GM23248 (cell line): ENCODE measurements around the gene MTFR1L. TPM values are rescaled to one million over a fixed set of nuclear protein-coding genes. Genes with fewer than 3 reads are reported as not detected.

Experiments used
- DNase-seq: peaks from one replicate; pipeline ENCODE4 v3.0.0-alpha.2; 2015
- H2AFZ ChIP-seq: fragments of 200-600 bp; sonication (generic); 2 replicates; pipeline ENCODE4 v1.6.1; 2016; ENCODE audit warnings: antibody characterized with exemption
- H3F3A ChIP-seq: fragments of 200-600 bp; sonication (generic); 2 replicates; pipeline ENCODE4 v1.6.1; 2016; ENCODE audit warnings: mild to moderate bottlenecking, antibody characterized with exemption, mixed run types; ENCODE audit not compliant: insufficient read depth
- H3K27ac ChIP-seq: fragments of 200-600 bp; sonication (generic); 2 replicates; pipeline ENCODE4 v1.5.1; 2016; ENCODE audit warnings: mild to moderate bottlenecking
- H3K27me3 ChIP-seq: fragments of 200-600 bp; sonication (generic); replicated peaks from 2 replicates; pipeline ENCODE4 v1.6.1; 2016; ENCODE audit warnings: mild to moderate bottlenecking; ENCODE audit not compliant: insufficient read depth
- H3K36me3 ChIP-seq: fragments of 200-600 bp; sonication (generic); 2 replicates; pipeline ENCODE4 v1.6.1; 2016; ENCODE audit warnings: low read depth, mild to moderate bottlenecking
- H3K4me1 ChIP-seq: fragments of 200-600 bp; sonication (generic); 2 replicates; pipeline ENCODE4 v1.6.1; 2016; ENCODE audit warnings: mild to moderate bottlenecking; ENCODE audit not compliant: insufficient read depth
- H3K4me2 ChIP-seq: fragments of 200-600 bp; sonication (generic); one replicate; pipeline ENCODE4 v1.6.1; 2016; ENCODE audit warnings: mild to moderate bottlenecking; ENCODE audit not compliant: unreplicated experiment
- H3K4me3 ChIP-seq: fragments of 200-600 bp; sonication (generic); 2 replicates; pipeline ENCODE4 v1.5.1; 2016; ENCODE audit warnings: mild to moderate bottlenecking
- H3K79me2 ChIP-seq: fragments of 200-600 bp; sonication (generic); 2 replicates; pipeline ENCODE4 v1.6.1; 2016; ENCODE audit warnings: mild to moderate bottlenecking; ENCODE audit not compliant: insufficient read depth
- H3K9ac ChIP-seq: fragments of 200-600 bp; sonication (generic); 2 replicates; pipeline ENCODE4 v1.6.1; 2016; ENCODE audit warnings: mild to moderate bottlenecking
- H3K9me2 ChIP-seq: fragments of 200-600 bp; sonication (generic); 2 replicates; pipeline ENCODE4 v1.6.1; 2016; ENCODE audit warnings: mixed run types, mild to moderate bottlenecking, moderate library complexity; ENCODE audit not compliant: insufficient read depth
- H3K9me3 ChIP-seq: fragments of 200-600 bp; sonication (generic); one replicate; pipeline ENCODE4 v1.6.1; 2017; ENCODE audit warnings: low read depth
- H4K20me1 ChIP-seq: fragments of 200-600 bp; sonication (generic); 2 replicates; pipeline ENCODE4 v1.6.0; 2016; ENCODE audit not compliant: insufficient read depth
- EZH2 ChIP-seq: fragments of 200-600 bp; sonication (generic); IDR thresholded peaks from 2 replicates; pipeline ENCODE4 v1.6.1; 2018; ENCODE audit warnings: antibody characterized with exemption, mild to moderate bottlenecking; ENCODE audit not compliant: insufficient read depth, poor library complexity, severe bottlenecking
- EZH2phosphoT487 ChIP-seq: fragments of 200-600 bp; sonication (generic); IDR thresholded peaks from 2 replicates; pipeline ENCODE4 v1.6.1; 2018; ENCODE audit warnings: antibody characterized with exemption, moderate library complexity, mild to moderate bottlenecking, low read depth; ENCODE audit not compliant: insufficient read depth
- WGBS, 2 experiments: methylation state at CpG; one replicate each; pipeline ENCODE4 v1.1.6; 2015 to 2017; ENCODE audit warnings: low lambda C conversion rate in 2 of 2, low coverage in 1 of 2; ENCODE audit errors: missing lambda C conversion rate in 2 of 2; 5-methylcytosine and 5-hydroxymethylcytosine counted together
- in situ Hi-C: fragments of 300-500 bp; cut with MboI; formaldehyde crosslinking; loops from 2 replicates; pipeline ENCODE4 v1.15.0; 2020
- polyA plus RNA-seq: library from polyadenylated mRNA; unstranded; fragments of >200 nt; fragmentation: Nextera tagmentation; extraction: Ambion mirVana; gene quantifications from 2 replicates; pipeline ENCODE4 v1.2.1, GENCODE V29; 2016
- small RNA-seq: library from RNA; depleted of rRNA; stranded (forward); fragments of <200 nt; gene quantifications from one replicate; pipeline ENCODE3, GENCODE V24; 2014; ENCODE audit warnings: low read depth, low replicate concordance
- total RNA-seq: library from RNA; depleted of rRNA; stranded (reverse); fragments of >200 nt; shearing (Covaris generic); gene quantifications from 2 replicates; pipeline ENCODE4 v1.2.3, GENCODE V29; 2014; rRNA removed

The MTFR1L gene
- total and polyA plus RNA-seq, 2 experiments from 2014 or later: 57.2 to 78.1 TPM

DNA sequence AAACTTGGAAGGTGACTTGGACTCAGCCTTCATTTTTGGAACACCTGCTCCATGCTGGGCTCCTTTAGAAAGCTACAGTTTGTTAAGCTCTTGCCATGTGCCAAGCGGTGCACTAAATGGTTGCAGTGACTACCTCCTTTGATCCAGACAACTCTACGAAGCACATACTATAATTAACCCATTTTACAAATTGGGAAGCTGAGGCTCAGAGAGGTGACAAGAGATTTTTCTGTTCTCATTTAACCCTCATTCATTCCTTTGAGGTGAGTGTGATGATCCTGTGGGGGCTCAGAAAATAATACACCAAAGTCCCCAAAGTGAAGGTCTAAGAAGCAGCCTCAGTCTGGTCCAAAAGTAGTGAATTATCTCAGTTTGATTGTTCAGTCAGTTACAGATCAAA is 57.4 kb downstream of the MTFR1L start:
- Histone ChIP-seq H3K9ac (no peak overlapping the region), H3K9me3 (no peaks in the 10 kb centered on the region), H3K4me1 (peaks cover 4% of the 10 kb centered on the region; the same call in 1 of the 2 replicates), H3K9me2 (no peaks in the 10 kb centered on the region), H3K4me2 (no peak overlapping the region), H3K27ac (no peak overlapping the region), H2AFZ (no peak overlapping the region), H3K36me3 (no peaks in the 10 kb centered on the region), H3F3A (peaks cover 9% of the 10 kb centered on the region), H3K79me2 (peaks cover 27% of the 10 kb centered on the region), H3K4me3 (no peak overlapping the region), H4K20me1 (no peaks in the 10 kb centered on the region), H3K27me3 (no peaks in the 10 kb centered on the region)
- in situ Hi-C loops: no loop called here
- 88 to 96% methylated on average over 2 of the region's 2 CpGs for WGBS, 2 experiments
- no peak for TF ChIP-seq EZH2
- no peak for TF ChIP-seq EZH2phosphoT487
- no peak for DNase-seq

- H3K79me2 ChIP-seq: peaks cover 12% of the 10 kb centered on the region
- H3K9me2 ChIP-seq: no peaks in the 10 kb centered on the region
- H3K27ac ChIP-seq: no peak overlapping the region
- H3K4me3 ChIP-seq: no peak overlapping the region
- peaks cover 9% of the 10 kb centered on the region for H3F3A ChIP-seq
- H3K27me3 ChIP-seq: no peaks in the 10 kb centered on the region
- peaks cover 4% of the 10 kb centered on the region; the same call in 1 of the 2 replicates for H3K4me1 ChIP-seq
- no peak overlapping the region for H3K9ac ChIP-seq
- in situ Hi-C loops: no loop called here
- no peak for DNase-seq
- H3K9me3 ChIP-seq: no peaks in the 10 kb centered on the region
- no peak overlapping the region for H3K4me2 ChIP-seq
- H3K36me3 ChIP-seq: no peaks in the 10 kb centered on the region
- TF ChIP-seq EZH2: no peak
- TF ChIP-seq EZH2phosphoT487: no peak
- H4K20me1 ChIP-seq: no peaks in the 10 kb centered on the region
- no peak overlapping the region for H2AFZ ChIP-seq
- 88 to 91% methylated on average over 5 of the region's 5 CpGs for WGBS, 2 experiments
Measured at GRCh38 chr1:25878690-25879089, 58.9 kb downstream of the MTFR1L start.

- Histone ChIP-seq H4K20me1 (no peaks in the 10 kb centered on the region), H3K79me2 (peaks cover 2% of the 10 kb centered on the region), H3K9me2 (no peaks in the 10 kb centered on the region), H3K4me2 (no peak overlapping the region), H3K4me3 (no peak overlapping the region), H3K27me3 (no peaks in the 10 kb centered on the region), H3K4me1 (no peaks in the 10 kb centered on the region), H3K27ac (no peak overlapping the region), H3F3A (peaks cover 9% of the 10 kb centered on the region), H2AFZ (no peak overlapping the region), H3K9me3 (no peaks in the 10 kb centered on the region), H3K9ac (no peak overlapping the region), H3K36me3 (no peaks in the 10 kb centered on the region)
- DNase-seq: no peak
- TF ChIP-seq EZH2 (no peak), EZH2phosphoT487 (no peak)
- in situ Hi-C loops: no loop called here
- WGBS, 2 experiments: 69 to 71% methylated on average over 2 of the region's 2 CpGs
Measured at GRCh38 chr1:25879675-25880074, 59.9 kb downstream of the MTFR1L start.

DNA sequence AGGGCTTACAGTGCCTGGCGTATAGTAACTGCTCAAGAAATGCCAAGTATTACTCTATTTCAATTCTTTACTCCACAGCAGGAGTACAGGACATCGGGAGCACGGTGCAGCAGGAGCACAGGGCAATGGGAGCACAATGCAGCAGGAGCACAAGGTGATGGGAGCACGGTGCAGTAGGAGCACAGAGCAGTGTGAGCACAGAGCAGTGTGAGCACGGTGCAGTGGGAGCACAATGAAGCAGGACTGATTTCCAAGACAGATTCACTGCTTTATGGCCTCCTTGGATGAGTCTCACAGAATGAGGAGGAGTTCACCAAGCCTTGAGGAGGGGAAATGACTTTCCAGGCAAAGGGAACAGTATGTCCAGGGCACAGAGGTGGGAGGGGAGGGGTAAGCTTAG is 60.8 kb downstream of the MTFR1L start:
- no peak overlapping the region for H3K9ac ChIP-seq
- H3K79me2 ChIP-seq: no peaks in the 10 kb centered on the region
- H3K4me3 ChIP-seq: no peak overlapping the region
- no peaks in the 10 kb centered on the region for H3K4me1 ChIP-seq
- H3F3A ChIP-seq: peaks cover 9% of the 10 kb centered on the region
- H3K9me3 ChIP-seq: no peaks in the 10 kb centered on the region
- no peaks in the 10 kb centered on the region for H3K36me3 ChIP-seq
- H2AFZ ChIP-seq: no peak overlapping the region
- H3K9me2 ChIP-seq: no peaks in the 10 kb centered on the region
- H3K27ac ChIP-seq: no peak overlapping the region
- in situ Hi-C loops: no loop called here
- no peak overlapping the region for H3K4me2 ChIP-seq
- H3K27me3 ChIP-seq: no peaks in the 10 kb centered on the region
- H4K20me1 ChIP-seq: no peaks in the 10 kb centered on the region
- TF ChIP-seq EZH2: no peak
- TF ChIP-seq EZH2phosphoT487: no peak
- DNase-seq: no peak
- WGBS, 2 experiments: 80 to 86% methylated on average over 5 of the region's 5 CpGs

GRCh38 chr1:25881266-25881665 is 61.5 kb downstream of the MTFR1L start:
- Histone ChIP-seq H3K9me3 (no peaks in the 10 kb centered on the region), H3K4me2 (no peak overlapping the region), H3K4me3 (no peak overlapping the region), H3K27me3 (no peaks in the 10 kb centered on the region), H2AFZ (no peak overlapping the region), H4K20me1 (no peaks in the 10 kb centered on the region), H3K9me2 (no peaks in the 10 kb centered on the region), H3K79me2 (no peaks in the 10 kb centered on the region), H3K27ac (no peak overlapping the region), H3F3A (peaks cover 9% of the 10 kb centered on the region), H3K4me1 (no peaks in the 10 kb centered on the region), H3K9ac (no peak overlapping the region), H3K36me3 (no peaks in the 10 kb centered on the region)
- TF ChIP-seq EZH2: no peak
- TF ChIP-seq EZH2phosphoT487: no peak
- no peak for DNase-seq
- in situ Hi-C loops: no loop called here
- 88 to 91% methylated on average over 11 of the region's 11 CpGs for WGBS, 2 experiments

Small RNA genes within 50 kb of the gene (small RNA-seq; reads per million reads assigned to genes)
- not detected for gene RF00019

Other genes starting within 250 kb of the MTFR1L start
- gene MAN1C1, start 203.2 kb upstream of the MTFR1L start, total RNA-seq: 0.51 and 1.1 TPM in 2 replicates
- gene MAN1C1, start 203.2 kb upstream of the MTFR1L start, polyA plus RNA-seq: 0.29 and 0.43 TPM in 2 replicates
- 45.3 and 49.7 TPM in 2 replicates for gene SELENON, start 19.8 kb upstream of the MTFR1L start, total RNA-seq
- gene SELENON, start 19.8 kb upstream of the MTFR1L start, polyA plus RNA-seq: 8.3 and 9.0 TPM in 2 replicates
- 1.6 and 2.2 TPM in 2 replicates for gene AUNIP, start 39.5 kb downstream of the MTFR1L start, total RNA-seq
- gene AUNIP, start 39.5 kb downstream of the MTFR1L start, polyA plus RNA-seq: 2.3 and 3.2 TPM in 2 replicates
- gene PAQR7, start 55.8 kb downstream of the MTFR1L start, total RNA-seq: 18.6 and 20.6 TPM in 2 replicates
- gene PAQR7, start 55.8 kb downstream of the MTFR1L start, polyA plus RNA-seq: 12.7 and 12.9 TPM in 2 replicates
- gene STMN1, start 86.5 kb downstream of the MTFR1L start, total RNA-seq: 44.8 and 45.2 TPM in 2 replicates
- 299 and 301 TPM in 2 replicates for gene STMN1, start 86.5 kb downstream of the MTFR1L start, polyA plus RNA-seq
- 10.7 and 11.9 TPM in 2 replicates for gene PAFAH2, start 178.1 kb downstream of the MTFR1L start, total RNA-seq
- 9.5 and 10.0 TPM in 2 replicates for gene PAFAH2, start 178.1 kb downstream of the MTFR1L start, polyA plus RNA-seq
- 3.4 and 5.5 TPM in 2 replicates for gene EXTL1, start 201.8 kb downstream of the MTFR1L start, total RNA-seq
- gene EXTL1, start 201.8 kb downstream of the MTFR1L start, polyA plus RNA-seq: 5.9 and 6.4 TPM in 2 replicates
- not detected in 2 replicates for gene SLC30A2, start 226.2 kb downstream of the MTFR1L start, total RNA-seq
- gene SLC30A2, start 226.2 kb downstream of the MTFR1L start, polyA plus RNA-seq: 0.14 TPM in 1 of 2 replicates, not detected in the other
- gene TRIM63, start 247.7 kb downstream of the MTFR1L start, total RNA-seq: not detected in 2 replicates
- gene TRIM63, start 247.7 kb downstream of the MTFR1L start, polyA plus RNA-seq: not detected in 2 replicates